T-cell (primary cell): ENCODE measurements around the gene BTNL3. TPM values are rescaled to one million over a fixed set of nuclear protein-coding genes. Genes with fewer than 3 reads are reported as not detected.

Experiments used
- ATAC-seq, 4 experiments: fragments of 200-7000 bp in 3 of 4; fragments of 150-1000 bp in 1 of 4; cut with Tn5 transposase; replicated peaks in 1 of 4; 1 replicate in 3 of 4; 2 replicates in 1 of 4; pipeline ENCODE4 v1.10.0; 2021; ENCODE audit warnings: moderate library complexity in 3 of 4, mild to moderate bottlenecking in 2 of 4, moderate number of reproducible peaks in 1 of 4
- CTCF ChIA-PET, 2 donors: fragments of 300-600 bp; sonication (Branson Sonifier 250); formaldehyde crosslinking; loops; one replicate each; lab custom pipeline; 2022; ENCODE audit warnings: antibody characterized with exemption in 2 of 2; lab: Charles Lee
- POLR2A ChIA-PET, 2 donors: fragments of 300-600 bp; sonication (Branson Sonifier 250); formaldehyde crosslinking; loops; one replicate each; lab custom pipeline; 2022; ENCODE audit warnings: antibody characterized with exemption in 2 of 2; lab: Charles Lee
- DNase-seq, 35 experiments: peaks; one replicate each; pipeline versions ENCODE4 v3.0.0 to v3.0.0-alpha.2; 2013 to 2023
- H3K27ac ChIP-seq: one replicate; pipeline ENCODE4 v1.5.1; 2013; ENCODE audit warnings: low read length
- H3K27me3 ChIP-seq, 2 experiments: replicated peaks in 1 of 2; 1 replicate in 1 of 2; 2 replicates in 1 of 2; pipeline versions ENCODE4 v1.6.1 to v1.7.0; 2013; ENCODE audit warnings: low read length in 1 of 2, mixed read lengths in 1 of 2; ENCODE audit not compliant: control insufficient read depth in 2 of 2, insufficient read depth in 2 of 2; ENCODE audit errors: extremely low read depth in 1 of 2
- H3K36me3 ChIP-seq, 2 donors: 1 replicate in 1 of 2; 2 replicates in 1 of 2; pipeline versions ENCODE4 v1.6.1 to v1.7.0; 2013; ENCODE audit warnings: low read length in 1 of 2; ENCODE audit not compliant: control insufficient read depth in 2 of 2, insufficient read depth in 1 of 2; ENCODE audit errors: extremely low read depth in 1 of 2
- H3K4me1 ChIP-seq, 2 experiments: 1 replicate in 1 of 2; 2 replicates in 1 of 2; pipeline versions ENCODE4 v1.6.1 to v1.7.0; 2013; ENCODE audit warnings: low read length in 2 of 2, mixed read lengths in 1 of 2; ENCODE audit not compliant: insufficient read depth in 2 of 2, control insufficient read depth in 1 of 2; ENCODE audit errors: extremely low read depth in 1 of 2
- H3K4me3 ChIP-seq, 2 donors: 1 replicate in 1 of 2; 2 replicates in 1 of 2; pipeline versions ENCODE4 v1.5.1 to v1.7.0; 2013; ENCODE audit warnings: mild to moderate bottlenecking in 2 of 2, low read length in 1 of 2, moderate library complexity in 1 of 2; ENCODE audit not compliant: control insufficient read depth in 1 of 2; ENCODE audit errors: extremely low read depth in 1 of 2
- H3K9me3 ChIP-seq: 2 replicates; pipeline ENCODE4 v1.7.0; 2013
- H3K27ac Mint-ChIP-seq, 2 donors: one replicate each; pipeline ENCODE4 v1.8.0; 2020 to 2021; ENCODE audit warnings: mild to moderate bottlenecking in 2 of 2, mixed read lengths in 2 of 2
- H3K27me3 Mint-ChIP-seq, 2 donors: one replicate each; pipeline ENCODE4 v1.8.0; 2021 to 2022; ENCODE audit warnings: mixed read lengths in 2 of 2
- H3K36me3 Mint-ChIP-seq: one replicate; pipeline ENCODE4 v1.8.0; 2021; ENCODE audit warnings: mixed read lengths
- H3K4me1 Mint-ChIP-seq, 3 donors: one replicate each; pipeline ENCODE4 v1.8.0; 2020 to 2022; ENCODE audit warnings: mixed read lengths in 3 of 3, mild to moderate bottlenecking in 1 of 3
- H3K4me3 Mint-ChIP-seq, 3 donors: one replicate each; pipeline ENCODE4 v1.8.0; 2020 to 2022; ENCODE audit warnings: mild to moderate bottlenecking in 3 of 3, mixed read lengths in 3 of 3, moderate library complexity in 3 of 3
- H3K9me3 Mint-ChIP-seq, 3 donors: one replicate each; pipeline ENCODE4 v1.8.0; 2020 to 2022; ENCODE audit warnings: mixed read lengths in 3 of 3
- WGBS: methylation state at CpG from one replicate; pipeline ENCODE4 v1.1.5; 2013; ENCODE audit warnings: missing lambda C conversion rate; ENCODE audit not compliant: insufficient coverage; 5-methylcytosine and 5-hydroxymethylcytosine counted together
- total RNA-seq, 35 experiments: library from RNA in 6 of 35; stranded (reverse) in 6 of 35; fragments of 120-200 nt in 1 of 35; gene quantifications; one replicate each; pipeline versions ENCODE4 v1.2.1 to v1.2.4 and lab custom pipeline; 2013 to 2026

BTNL3 gene
- total RNA-seq, 5 donors from 2014 or later (not counting 1 experiment from before 2014, with no cell fraction given) = not detected

GRCh38 chr5:181050016-181050415, 61.4 kb downstream of the BTNL3 start:
- no peak for DNase-seq
- no peak for ATAC-seq
- Histone ChIP-seq H3K27ac (no peak overlapping the region), H3K4me1 (peaks cover 0 to 14% of the 10 kb centered on the region in 2 experiments), H3K27me3 (peaks cover 5 to 71% of the 10 kb centered on the region in 2 experiments), H3K9me3 (no peaks in the 10 kb centered on the region), H3K36me3 (no peaks in the 10 kb centered on the region), H3K4me3 (no peak overlapping the region)
- H3K36me3 Mint-ChIP-seq = no peaks in the 10 kb centered on the region
- ChIA-PET CTCF (no interaction called here), POLR2A (no interaction called here)
- no peak overlapping the region for H3K4me3 Mint-ChIP-seq
- 86% methylated on average over 1 of the region's 5 CpGs for WGBS
- no peak overlapping the region for H3K27ac Mint-ChIP-seq
- peaks cover 17 to 21% (median 20%) of the 10 kb centered on the region in 3 donors for H3K4me1 Mint-ChIP-seq
- peaks cover 58 to 60% of the 10 kb centered on the region in 2 donors for H3K27me3 Mint-ChIP-seq
- no peaks in the 10 kb centered on the region for H3K9me3 Mint-ChIP-seq

- no peaks in the 10 kb centered on the region for H3K9me3 ChIP-seq
- H3K27me3 ChIP-seq = peaks cover 11 to 66% of the 10 kb centered on the region in 2 experiments
- no peak overlapping the region for H3K27ac ChIP-seq
- ChIA-PET CTCF (no interaction called here), POLR2A (no interaction called here)
- no peaks in the 10 kb centered on the region for H3K36me3 ChIP-seq
- DNase-seq (no peak), ATAC-seq (no peak)
- peak overlapping the region in 1 of 2 donors; percentile 45 for H3K4me3 ChIP-seq
- Mint-ChIP-seq H3K4me1 (peaks cover 17 to 21% (median 20%) of the 10 kb centered on the region in 3 donors), H3K4me3 (peak overlapping the region; percentile 66 to 81 (median 76)), H3K9me3 (no peaks in the 10 kb centered on the region), H3K36me3 (no peaks in the 10 kb centered on the region), H3K27ac (no peak overlapping the region), H3K27me3 (peaks cover 73 to 79% of the 10 kb centered on the region in 2 donors)
- WGBS = 30% methylated on average over 23 of the region's 27 CpGs
- peaks cover 0 to 14% of the 10 kb centered on the region in 2 experiments for H3K4me1 ChIP-seq
These were observed 63.4 kb downstream of the BTNL3 start for GRCh38 chr5:181051841-181052671.

GRCh38 chr5:181052672-181053487, 64.2 kb downstream of the BTNL3 start:
- H3K9me3 ChIP-seq = no peaks in the 10 kb centered on the region
- POLR2A ChIA-PET = no interaction called here
- peaks cover 11 to 66% of the 10 kb centered on the region in 2 experiments for H3K27me3 ChIP-seq
- no peaks in the 10 kb centered on the region for H3K36me3 Mint-ChIP-seq
- peaks cover 17 to 21% (median 20%) of the 10 kb centered on the region in 3 donors for H3K4me1 Mint-ChIP-seq
- ATAC-seq (peak in 3 of 4 experiments; percentile 46 to 59 (median 55)), DNase-seq (peak in 6 of 35 experiments; percentile 5 to 21 (median 7))
- H3K27ac Mint-ChIP-seq = no peak overlapping the region
- H3K9me3 Mint-ChIP-seq = no peaks in the 10 kb centered on the region
- no peaks in the 10 kb centered on the region for H3K36me3 ChIP-seq
- WGBS = 2% methylated on average over 116 of the region's 120 CpGs
- peak overlapping the region; percentile 15 to 70 for H3K4me3 ChIP-seq
- peaks cover 75 to 80% of the 10 kb centered on the region in 2 donors for H3K27me3 Mint-ChIP-seq
- H3K4me3 Mint-ChIP-seq = peak overlapping the region; percentile 66 to 81 (median 76)
- no peak overlapping the region for H3K27ac ChIP-seq
- peaks cover 0 to 14% of the 10 kb centered on the region in 2 experiments for H3K4me1 ChIP-seq
- CTCF ChIA-PET = no interaction called here

GRCh38 chr5:181053488-181054121, 65.0 kb downstream of the BTNL3 start:
- no peaks in the 10 kb centered on the region for H3K9me3 Mint-ChIP-seq
- Histone ChIP-seq H3K36me3 (no peaks in the 10 kb centered on the region), H3K9me3 (no peaks in the 10 kb centered on the region), H3K27ac (no peak overlapping the region), H3K4me3 (peak overlapping the region; percentile 15 to 70), H3K4me1 (peaks cover 0 to 14% of the 10 kb centered on the region in 2 experiments), H3K27me3 (peaks cover 11 to 64% of the 10 kb centered on the region in 2 experiments)
- H3K27ac Mint-ChIP-seq = no peak overlapping the region
- DNase-seq (no peak), ATAC-seq (peak in 1 of 4 experiments; percentile 13)
- WGBS = 6% methylated on average over 44 of the region's 45 CpGs
- CTCF ChIA-PET = no interaction called here
- no peaks in the 10 kb centered on the region for H3K36me3 Mint-ChIP-seq
- POLR2A ChIA-PET = no interaction called here
- peaks cover 17 to 21% (median 20%) of the 10 kb centered on the region in 3 donors for H3K4me1 Mint-ChIP-seq
- peaks cover 78 to 83% of the 10 kb centered on the region in 2 donors for H3K27me3 Mint-ChIP-seq
- peak overlapping the region; percentile 59 to 81 (median 65) for H3K4me3 Mint-ChIP-seq

- WGBS = 42% methylated on average over 6 of the region's 7 CpGs
- Mint-ChIP-seq H3K4me1 (peaks cover 20 to 21% (median 21%) of the 10 kb centered on the region in 3 donors), H3K27ac (no peak overlapping the region), H3K27me3 (peaks cover 82 to 84% of the 10 kb centered on the region in 2 donors), H3K9me3 (no peaks in the 10 kb centered on the region), H3K4me3 (peak overlapping the region; percentile 31 to 81 (median 42)), H3K36me3 (no peaks in the 10 kb centered on the region)
- DNase-seq (no peak), ATAC-seq (no peak)
- Histone ChIP-seq H3K4me1 (peaks cover 0 to 14% of the 10 kb centered on the region in 2 experiments), H3K4me3 (no peak overlapping the region), H3K9me3 (no peaks in the 10 kb centered on the region), H3K36me3 (no peaks in the 10 kb centered on the region), H3K27me3 (peaks cover 11 to 69% of the 10 kb centered on the region in 2 experiments), H3K27ac (no peak overlapping the region)
- ChIA-PET CTCF (no interaction called here), POLR2A (no interaction called here)
These were observed 65.5 kb downstream of the BTNL3 start for GRCh38 chr5:181054138-181054537.
